Stimulated activated CD8-positive, alpha-beta memory T cell treated with anti-CD3 and anti-CD28 coated beads, Interleukin-7, amount 100 ng/mL, for 48 hours (primary cell): Measurements from ENCODE around the gene CYP17A1.

Experiments
- DNase-seq, 2 donors: peaks; one replicate each; pipeline ENCODE4 v3.0.0-alpha.2; 2020; ENCODE audit warnings: low read depth in 1 of 2; ENCODE audit errors: extremely low read depth in 1 of 2

Gene CYP17A1

GRCh38 chr10:102808380-102808779, 28.8 kb downstream of the CYP17A1 start:
- no peak for DNase-seq

- DNase-seq, result no peak
These were observed 32.7 kb downstream of the CYP17A1 start for GRCh38 chr10:102804382-102805055.

GRCh38 chr10:102802920-102803534, 34.2 kb downstream of the CYP17A1 start:
- DNase-seq, result peak; percentile 2 to 6

GRCh38 chr10:102801978-102802377, 35.2 kb downstream of the CYP17A1 start:
- DNase-seq, result no peak

- DNase-seq, result no peak
These were observed 35.7 kb downstream of the CYP17A1 start for GRCh38 chr10:102801496-102801895.

- DNase-seq, result no peak
These were observed 36.4 kb downstream of the CYP17A1 start for GRCh38 chr10:102800611-102801335.

- no peak for DNase-seq
These were observed 37.3 kb downstream of the CYP17A1 start for GRCh38 chr10:102799691-102800471.

GRCh38 chr10:102796407-102797176, 40.6 kb downstream of the CYP17A1 start:
- peak; percentile 20 to 49 for DNase-seq

GRCh38 chr10:102795453-102796406, 41.5 kb downstream of the CYP17A1 start:
- no peak for DNase-seq

- no peak for DNase-seq
These were observed 45.3 kb downstream of the CYP17A1 start for GRCh38 chr10:102791754-102792395.

GRCh38 chr10:102785818-102786217, 51.4 kb downstream of the CYP17A1 start:
- no peak for DNase-seq

- DNase-seq, result no peak
These were observed 53.6 kb downstream of the CYP17A1 start for GRCh38 chr10:102783568-102783967.

GRCh38 chr10:102782673-102783551, 54.3 kb downstream of the CYP17A1 start:
- no peak for DNase-seq

GRCh38 chr10:102781921-102782557, 55.2 kb downstream of the CYP17A1 start:
- no peak for DNase-seq

- no peak for DNase-seq
These were observed 55.9 kb downstream of the CYP17A1 start for GRCh38 chr10:102781090-102781920.
